Karpas-422 (cell line): Measurements from ENCODE around the gene CSNK1G3. TPM values are rescaled to one million over a fixed set of nuclear protein-coding genes. Genes with fewer than 3 reads are reported as not detected.

Experiments
- total RNA-seq: library from RNA; depleted of rRNA; stranded (reverse); fragments of >200 nt; shearing (Covaris generic); gene quantifications from 2 replicates; pipeline ENCODE4 v1.2.3, GENCODE V29; 2014; ENCODE audit warnings: low replicate concordance; rRNA removed

Gene CSNK1G3
- total RNA-seq, 1 experiment from 2014 or later, result 27.4 TPM

Other genes with a start within 250 kb of the CSNK1G3 start
- 21.9 and 48.9 TPM in 2 replicates for gene CEP120, start 88.8 kb upstream of the CSNK1G3 start, total RNA-seq